Neuron (in vitro differentiated cells): Measurements from ENCODE around the gene MAPKBP1.

Experiments used
- H2AFZ ChIP-seq: one replicate; pipeline ENCODE4 v1.6.1; 2013; ENCODE audit warnings: low read depth, mild to moderate bottlenecking, inconsistent platforms, low read length, moderate library complexity
- H3K27me3 ChIP-seq: one replicate; pipeline ENCODE4 v1.6.1; 2013; ENCODE audit warnings: low read length; ENCODE audit not compliant: insufficient read depth
- H3K36me3 ChIP-seq: one replicate; pipeline ENCODE4 v1.6.1; 2013; ENCODE audit warnings: low read length; ENCODE audit not compliant: insufficient read depth
- H3K4me1 ChIP-seq: one replicate; pipeline ENCODE4 v1.6.1; 2013; ENCODE audit warnings: low read length; ENCODE audit not compliant: insufficient read depth
- H3K4me3 ChIP-seq: 2 replicates; pipeline ENCODE4 v1.5.1; 2013; ENCODE audit warnings: mild to moderate bottlenecking, low read length, moderate library complexity
- H3K9me3 ChIP-seq: one replicate; pipeline ENCODE4 v1.6.1; 2013; ENCODE audit warnings: low read length

MAPKBP1 gene

DNA sequence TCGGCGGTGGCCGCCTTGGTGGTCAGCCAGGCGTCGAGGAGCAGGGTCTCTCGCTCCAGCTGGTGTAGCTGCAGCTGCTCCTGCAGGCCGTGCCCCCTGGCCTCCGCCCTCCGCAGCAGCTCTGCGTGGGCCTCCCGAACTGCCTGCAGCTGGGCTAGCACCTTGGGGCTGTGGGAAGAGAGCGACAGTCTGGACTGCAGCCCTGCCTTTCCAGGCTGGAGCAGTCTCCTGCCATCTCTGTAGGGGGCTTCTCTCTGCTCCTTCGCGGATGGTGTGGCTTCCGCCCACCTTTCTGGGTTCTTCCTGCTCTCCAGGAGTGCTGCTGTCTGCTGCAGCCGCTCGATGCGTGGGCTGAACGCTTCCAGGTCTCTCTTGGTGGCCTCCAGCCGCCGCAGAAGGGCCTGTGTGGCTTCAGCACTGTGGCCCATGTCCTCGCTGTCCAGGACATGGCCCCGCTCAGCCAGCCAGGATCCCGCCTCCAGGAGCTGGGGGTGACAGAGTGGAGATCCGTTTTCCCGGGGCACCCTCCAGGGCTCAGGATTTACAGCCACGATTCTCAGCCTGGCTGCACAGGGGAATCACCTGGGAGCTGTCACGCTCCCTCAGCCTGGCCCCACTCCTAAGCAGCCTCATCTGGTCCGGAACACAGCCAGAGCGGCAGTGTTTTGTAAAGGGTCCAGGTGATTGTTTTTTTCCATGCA lies 81.1 kb downstream of the MAPKBP1 start:
- no peaks in the 10 kb centered on the region for H3K27me3 ChIP-seq
- no peak overlapping the region for H3K4me3 ChIP-seq
- peaks cover 7% of the 10 kb centered on the region for H3K4me1 ChIP-seq
- H3K9me3 ChIP-seq = no peaks in the 10 kb centered on the region
- H2AFZ ChIP-seq = no peak overlapping the region
- no peaks in the 10 kb centered on the region for H3K36me3 ChIP-seq

DNA sequence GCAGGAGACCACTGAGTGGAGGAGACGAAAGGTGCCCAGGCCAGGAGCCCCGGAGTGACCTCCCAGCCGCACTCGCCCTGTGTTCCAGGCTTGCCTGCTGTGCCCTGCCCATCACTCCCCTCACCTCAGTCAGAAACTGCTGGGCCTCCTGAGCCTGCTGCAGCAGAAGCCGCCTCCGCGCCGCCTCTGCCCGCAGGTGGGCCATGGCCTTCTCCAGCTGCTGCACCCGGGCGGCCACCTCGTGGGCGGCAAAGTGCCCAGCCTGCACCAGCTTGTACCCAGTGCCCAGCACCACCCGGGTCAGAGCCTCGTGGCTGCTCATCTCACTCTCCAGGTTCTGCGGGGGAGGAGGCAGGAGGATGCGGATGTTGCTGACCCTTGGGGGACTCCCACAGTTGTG lies 82.0 kb downstream of the MAPKBP1 start:
- H3K9me3 ChIP-seq = no peaks in the 10 kb centered on the region
- no peaks in the 10 kb centered on the region for H3K36me3 ChIP-seq
- H3K4me3 ChIP-seq = no peak overlapping the region
- no peaks in the 10 kb centered on the region for H3K27me3 ChIP-seq
- H2AFZ ChIP-seq = no peak overlapping the region
- peaks cover 7% of the 10 kb centered on the region for H3K4me1 ChIP-seq

DNA sequence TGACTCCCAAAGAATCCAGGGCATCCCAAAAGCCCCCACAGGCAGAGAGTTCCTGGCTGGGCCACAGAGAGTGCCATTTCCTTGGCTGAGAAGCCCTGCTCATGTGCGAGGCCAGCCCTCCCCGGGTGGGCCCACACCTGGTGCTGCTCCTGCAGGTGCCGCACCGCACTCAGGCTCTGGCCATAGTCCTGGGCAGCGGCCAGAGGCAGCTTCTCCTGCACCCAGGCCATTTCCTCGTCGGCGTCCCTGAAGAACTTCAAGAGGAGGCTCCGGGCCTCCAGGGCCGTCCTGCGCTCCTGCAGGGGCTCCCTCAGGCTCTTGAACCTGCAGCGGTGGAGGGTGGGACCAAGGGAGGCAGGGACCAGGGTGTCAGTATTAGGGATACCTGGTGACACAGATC lies 82.4 kb downstream of the MAPKBP1 start:
- Histone ChIP-seq H2AFZ (no peak overlapping the region), H3K4me3 (no peak overlapping the region), H3K36me3 (no peaks in the 10 kb centered on the region), H3K27me3 (no peaks in the 10 kb centered on the region), H3K9me3 (no peaks in the 10 kb centered on the region), H3K4me1 (peaks cover 7% of the 10 kb centered on the region)

GRCh38 chr15:41857316-41857715 lies 83.0 kb downstream of the MAPKBP1 start:
- Histone ChIP-seq H3K9me3 (no peaks in the 10 kb centered on the region), H3K4me3 (no peak overlapping the region), H3K27me3 (no peaks in the 10 kb centered on the region), H3K4me1 (peaks cover 7% of the 10 kb centered on the region), H2AFZ (no peak overlapping the region), H3K36me3 (no peaks in the 10 kb centered on the region)

GRCh38 chr15:41858756-41859155 lies 84.5 kb downstream of the MAPKBP1 start:
- no peak overlapping the region for H2AFZ ChIP-seq
- H3K36me3 ChIP-seq = no peaks in the 10 kb centered on the region
- H3K9me3 ChIP-seq = no peaks in the 10 kb centered on the region
- H3K4me1 ChIP-seq = peaks cover 7% of the 10 kb centered on the region
- H3K4me3 ChIP-seq = no peak overlapping the region
- no peaks in the 10 kb centered on the region for H3K27me3 ChIP-seq

GRCh38 chr15:41860049-41860828 lies 86.0 kb downstream of the MAPKBP1 start:
- Histone ChIP-seq H2AFZ (no peak overlapping the region), H3K4me3 (no peak overlapping the region), H3K9me3 (no peaks in the 10 kb centered on the region), H3K36me3 (no peaks in the 10 kb centered on the region), H3K27me3 (no peaks in the 10 kb centered on the region), H3K4me1 (peaks cover 4% of the 10 kb centered on the region)

- H3K9me3 ChIP-seq = no peaks in the 10 kb centered on the region
- no peak overlapping the region for H2AFZ ChIP-seq
- H3K4me3 ChIP-seq = no peak overlapping the region
- no peaks in the 10 kb centered on the region for H3K36me3 ChIP-seq
- peaks cover 11% of the 10 kb centered on the region for H3K4me1 ChIP-seq
- H3K27me3 ChIP-seq = no peaks in the 10 kb centered on the region
Measured at GRCh38 chr15:41861736-41862356, 87.6 kb downstream of the MAPKBP1 start.

GRCh38 chr15:41862515-41863116 lies 88.3 kb downstream of the MAPKBP1 start:
- Histone ChIP-seq H3K36me3 (no peaks in the 10 kb centered on the region), H3K9me3 (no peaks in the 10 kb centered on the region), H2AFZ (no peak overlapping the region), H3K4me3 (no peak overlapping the region), H3K27me3 (no peaks in the 10 kb centered on the region), H3K4me1 (peaks cover 12% of the 10 kb centered on the region)

DNA sequence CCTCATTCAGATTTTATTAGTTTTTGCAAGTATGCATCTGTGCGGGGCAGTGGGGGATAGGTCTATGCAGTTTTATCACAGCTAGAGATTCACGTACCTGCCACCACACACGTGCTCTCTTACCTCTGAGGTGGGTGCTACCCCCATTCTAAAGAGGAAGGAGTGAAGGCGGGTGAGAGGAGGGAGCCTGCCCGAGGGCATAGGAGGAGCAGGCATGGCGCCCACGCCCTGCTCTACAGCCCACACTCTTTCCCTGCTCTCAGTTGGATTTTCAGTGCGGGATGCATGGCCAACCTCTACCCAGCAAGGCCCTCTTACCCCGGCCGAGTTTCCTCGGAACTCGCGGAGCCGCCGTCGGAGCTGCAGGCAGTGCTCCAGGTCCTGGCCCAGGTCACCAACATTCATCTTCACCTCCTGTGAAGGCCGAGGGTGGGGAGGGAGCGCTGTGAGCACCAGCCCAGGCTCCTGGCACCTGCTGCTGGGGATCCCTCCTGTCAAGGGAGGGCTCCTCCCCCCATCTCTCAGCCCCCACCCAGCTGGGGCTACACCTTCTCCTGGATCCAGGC lies 91.3 kb downstream of the MAPKBP1 start:
- no peak overlapping the region for H2AFZ ChIP-seq
- no peaks in the 10 kb centered on the region for H3K9me3 ChIP-seq
- H3K36me3 ChIP-seq = no peaks in the 10 kb centered on the region
- H3K27me3 ChIP-seq = no peaks in the 10 kb centered on the region
- no peak overlapping the region for H3K4me3 ChIP-seq
- peaks cover 12% of the 10 kb centered on the region for H3K4me1 ChIP-seq

- H3K4me1 ChIP-seq = peaks cover 12% of the 10 kb centered on the region
- no peak overlapping the region for H3K4me3 ChIP-seq
- no peak overlapping the region for H2AFZ ChIP-seq
- H3K9me3 ChIP-seq = no peaks in the 10 kb centered on the region
- no peaks in the 10 kb centered on the region for H3K27me3 ChIP-seq
- no peaks in the 10 kb centered on the region for H3K36me3 ChIP-seq
Measured at GRCh38 chr15:41866263-41866703, 92.0 kb downstream of the MAPKBP1 start.

DNA sequence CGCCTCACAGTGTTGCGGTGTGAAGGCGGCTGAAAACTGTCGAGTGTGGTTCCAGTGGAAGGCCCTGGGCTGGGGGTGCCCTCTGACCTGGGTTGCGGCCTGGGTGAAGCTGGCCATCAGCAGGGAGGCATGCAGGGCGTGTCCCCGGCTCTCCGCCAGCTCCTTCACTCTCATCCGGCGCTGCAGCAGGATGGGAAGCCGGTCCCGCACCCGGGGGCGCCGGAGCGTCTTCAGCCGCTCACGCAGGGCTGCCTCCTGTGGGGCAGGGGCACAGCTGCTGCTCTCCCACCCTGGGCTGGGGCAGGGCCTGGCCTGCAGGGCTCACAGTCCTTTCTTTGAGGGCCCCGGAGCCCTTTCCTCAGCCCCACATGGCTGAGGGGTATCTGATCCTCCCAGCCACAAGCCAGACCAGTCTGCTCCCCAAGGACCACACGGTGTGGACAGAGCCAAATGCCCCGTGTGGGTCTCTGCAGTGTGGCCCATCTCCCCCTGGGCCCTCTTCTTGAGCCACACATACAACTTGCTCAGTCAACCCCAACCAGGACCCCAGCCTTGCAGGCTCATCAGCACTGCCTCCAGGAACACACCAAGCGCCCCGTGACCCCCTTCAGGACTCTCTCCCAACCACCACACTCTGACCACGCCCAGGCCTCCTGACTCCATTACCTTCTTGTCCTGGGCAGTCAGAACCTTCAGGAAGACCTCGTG lies 92.7 kb downstream of the MAPKBP1 start:
- Histone ChIP-seq H2AFZ (no peak overlapping the region), H3K9me3 (no peaks in the 10 kb centered on the region), H3K4me3 (no peak overlapping the region), H3K27me3 (no peaks in the 10 kb centered on the region), H3K4me1 (peaks cover 12% of the 10 kb centered on the region), H3K36me3 (no peaks in the 10 kb centered on the region)

- peaks cover 12% of the 10 kb centered on the region for H3K4me1 ChIP-seq
- H2AFZ ChIP-seq = no peak overlapping the region
- H3K4me3 ChIP-seq = no peak overlapping the region
- H3K9me3 ChIP-seq = no peaks in the 10 kb centered on the region
- no peaks in the 10 kb centered on the region for H3K36me3 ChIP-seq
- H3K27me3 ChIP-seq = no peaks in the 10 kb centered on the region
Measured at GRCh38 chr15:41868321-41868720, 94.0 kb downstream of the MAPKBP1 start.
